Activated CD4-positive, alpha-beta T cell treated with anti-CD3 and anti-CD28 coated beads for 4 hours (primary cell): ENCODE results near the gene FGF11.

ENCODE experiments used
- DNase-seq, 2 donors: peaks; one replicate each; pipeline ENCODE4 v3.0.0-alpha.2; 2020

Gene FGF11

DNA sequence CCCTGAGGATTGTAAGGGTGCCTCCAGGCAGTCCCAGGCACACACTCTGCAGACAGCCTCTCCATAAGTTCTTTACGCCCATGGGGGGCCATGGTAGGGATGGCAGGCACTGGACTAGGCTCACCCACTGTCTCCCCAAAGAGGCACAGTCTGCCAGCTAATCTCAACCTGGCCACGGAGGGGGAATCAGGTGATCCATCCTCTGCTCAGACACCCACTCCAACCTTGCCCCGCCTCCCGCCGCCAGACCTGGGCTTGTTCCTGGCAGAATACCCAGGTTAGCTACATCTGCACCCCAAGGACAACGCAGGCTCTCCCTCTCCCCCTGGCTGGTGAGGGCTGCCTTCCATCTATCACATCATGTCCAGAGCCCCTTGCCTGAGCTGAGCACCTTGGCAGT, 30.4 kb upstream of the FGF11 start:
- DNase-seq = no peak

DNA sequence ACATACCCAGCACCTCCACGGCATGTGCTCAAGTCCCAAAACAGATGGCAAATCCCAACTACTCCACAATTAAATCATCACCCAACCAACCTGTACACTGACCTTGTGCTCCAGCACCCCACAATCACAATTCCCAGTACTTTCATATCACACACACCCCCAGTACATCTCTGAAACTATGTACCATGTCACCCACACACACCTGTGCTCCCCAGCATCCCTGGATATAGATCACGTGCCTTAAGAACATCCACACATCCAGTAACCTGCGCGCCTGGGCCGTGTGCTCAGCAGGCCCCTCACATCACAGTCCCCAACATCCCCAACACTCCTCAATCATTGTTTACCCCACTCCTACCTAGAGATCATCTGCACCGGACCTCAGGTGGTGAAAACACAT, 29.6 kb upstream of the FGF11 start:
- DNase-seq = no peak

- no peak for DNase-seq
Measured at GRCh38 chr17:7410634-7411426, 28.5 kb upstream of the FGF11 start.

DNA sequence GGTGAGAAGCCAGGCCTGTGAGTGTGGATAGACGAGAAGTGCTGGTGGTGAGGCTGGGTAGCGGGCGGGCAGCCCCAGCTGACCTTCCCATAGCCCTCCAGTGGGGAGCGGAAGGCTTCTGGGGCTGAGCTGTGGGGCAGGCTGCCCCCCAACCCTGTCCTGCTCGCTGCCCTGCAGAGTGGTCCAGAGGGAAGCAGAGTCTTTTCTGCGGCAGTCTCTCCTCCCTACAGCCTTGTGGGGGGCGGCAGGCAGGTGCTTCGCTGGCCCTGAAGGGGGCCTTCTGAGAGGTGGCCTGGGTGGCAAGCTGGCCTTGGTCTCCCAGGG, 27.9 kb upstream of the FGF11 start:
- no peak for DNase-seq

- DNase-seq = no peak
Measured at GRCh38 chr17:7413346-7413985, 25.8 kb upstream of the FGF11 start.

DNA sequence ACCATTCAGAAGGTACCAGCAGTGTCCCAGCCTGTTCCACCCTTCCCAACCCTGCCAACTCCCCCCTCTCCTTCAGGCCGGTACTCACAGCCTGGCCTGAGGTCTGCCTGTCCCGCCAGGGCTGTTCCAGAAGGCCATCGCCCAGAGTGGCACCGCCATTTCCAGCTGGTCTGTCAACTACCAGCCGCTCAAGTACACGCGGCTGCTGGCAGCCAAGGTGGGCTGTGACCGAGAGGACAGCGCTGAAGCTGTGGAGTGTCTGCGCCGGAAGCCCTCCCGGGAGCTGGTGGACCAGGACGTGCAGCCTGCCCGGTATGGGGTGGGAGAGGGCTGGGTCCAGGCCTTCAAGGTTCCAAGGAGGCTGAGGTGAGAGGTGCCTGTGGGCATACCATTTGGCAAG, 24.5 kb upstream of the FGF11 start:
- no peak for DNase-seq

GRCh38 chr17:7415784-7416183, 23.5 kb upstream of the FGF11 start:
- no peak for DNase-seq

DNA sequence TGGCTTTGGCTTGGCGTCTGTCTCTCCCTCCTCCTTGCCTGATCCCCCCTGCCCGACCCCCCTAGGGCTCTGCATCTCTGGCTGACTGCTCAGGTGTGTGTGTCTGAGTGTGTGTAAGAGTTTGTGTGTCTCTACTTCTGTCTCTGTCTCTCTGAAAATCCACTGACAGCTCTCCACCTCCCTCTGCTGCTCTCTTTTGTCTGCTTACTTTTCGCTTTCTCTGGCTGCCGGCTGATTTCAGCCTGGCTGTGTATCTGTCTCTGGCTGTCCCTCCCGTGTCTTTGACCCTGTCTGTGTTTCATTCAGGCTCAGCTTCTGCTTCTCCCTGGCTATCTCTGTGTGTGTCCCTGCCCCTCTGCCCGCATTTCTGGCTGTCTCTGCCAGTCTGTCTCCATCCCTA, 23.0 kb upstream of the FGF11 start:
- no peak for DNase-seq

DNA sequence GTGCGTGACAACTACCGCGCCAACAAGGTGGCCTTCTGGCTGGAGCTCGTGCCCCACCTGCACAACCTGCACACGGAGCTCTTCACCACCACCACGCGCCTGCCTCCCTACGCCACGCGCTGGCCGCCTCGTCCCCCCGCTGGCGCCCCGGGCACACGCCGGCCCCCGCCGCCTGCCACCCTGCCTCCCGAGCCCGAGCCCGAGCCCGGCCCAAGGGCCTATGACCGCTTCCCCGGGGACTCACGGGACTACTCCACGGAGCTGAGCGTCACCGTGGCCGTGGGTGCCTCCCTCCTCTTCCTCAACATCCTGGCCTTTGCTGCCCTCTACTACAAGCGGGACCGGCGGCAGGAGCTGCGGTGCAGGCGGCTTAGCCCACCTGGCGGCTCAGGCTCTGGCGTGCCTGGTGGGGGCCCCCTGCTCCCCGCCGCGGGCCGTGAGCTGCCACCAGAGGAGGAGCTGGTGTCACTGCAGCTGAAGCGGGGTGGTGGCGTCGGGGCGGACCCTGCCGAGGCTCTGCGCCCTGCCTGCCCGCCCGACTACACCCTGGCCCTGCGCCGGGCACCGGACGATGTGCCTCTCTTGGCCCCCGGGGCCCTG, 22.2 kb upstream of the FGF11 start:
- no peak for DNase-seq

GRCh38 chr17:7418472-7419152, 20.7 kb upstream of the FGF11 start:
- no peak for DNase-seq

- DNase-seq = no peak
Measured at GRCh38 chr17:7419819-7420610, 19.3 kb upstream of the FGF11 start, which contains the start of gene SPEM1. SPEM1 (plus strand) TSS chr17:7420324; CDS start chr17:7420385, 61 bp downstream.

DNA sequence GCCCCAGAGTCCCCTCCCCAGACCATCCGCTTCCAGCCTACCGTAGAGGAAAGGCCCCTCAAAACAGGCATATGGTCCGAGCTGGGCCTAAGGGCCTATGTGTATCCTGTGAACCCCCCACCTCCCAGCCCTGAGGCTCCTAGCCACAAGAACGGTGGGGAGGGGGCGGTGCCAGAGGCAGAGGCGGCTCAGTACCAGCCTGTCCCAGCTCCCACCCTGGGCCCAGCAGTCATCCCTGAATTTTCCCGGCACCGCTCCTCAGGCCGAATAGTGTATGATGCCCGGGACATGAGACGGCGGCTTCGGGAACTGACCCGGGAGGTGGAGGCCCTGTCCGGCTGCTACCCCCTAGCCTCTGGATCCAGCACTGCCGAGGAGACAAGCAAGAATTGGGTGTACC, 18.1 kb upstream of the FGF11 start:
- DNase-seq = no peak

DNA sequence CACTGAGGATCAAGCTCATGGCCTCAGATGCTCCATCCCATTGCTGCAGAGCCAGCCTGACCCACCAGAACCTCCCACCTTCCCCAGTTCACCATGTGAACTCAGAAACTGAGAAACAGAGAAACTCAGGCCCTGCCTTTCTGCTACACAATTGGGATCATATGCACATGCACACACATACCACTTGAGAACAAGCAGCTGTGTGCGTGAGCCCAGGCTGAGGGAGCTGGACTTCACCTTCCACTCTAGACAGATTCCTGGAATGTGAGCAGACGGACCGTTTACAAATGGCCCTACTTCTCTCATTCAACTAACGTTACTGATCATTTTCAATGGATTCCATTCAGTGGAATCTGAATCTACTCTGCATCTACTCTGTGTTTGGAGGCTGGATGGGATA, 15.6 kb upstream of the FGF11 start:
- no peak for DNase-seq

DNA sequence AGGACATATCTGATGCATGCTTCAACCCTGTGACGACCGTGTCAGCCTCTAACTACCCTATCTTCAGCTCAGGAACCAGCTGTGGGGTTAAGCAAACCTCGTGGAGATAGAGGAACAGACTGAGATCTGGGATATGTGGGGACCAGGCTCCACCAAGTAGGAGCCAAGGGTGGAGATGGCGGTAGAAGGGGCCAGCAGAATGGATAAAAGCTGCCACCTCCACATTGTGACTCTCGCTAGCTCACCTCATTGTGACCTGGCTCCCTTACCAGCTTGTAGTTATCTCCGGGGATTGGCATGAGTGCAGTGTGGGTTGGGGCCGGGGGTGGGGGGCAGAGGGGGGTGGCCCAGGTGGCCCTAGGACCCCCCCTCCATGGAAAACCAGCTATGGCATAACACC, 14.0 kb upstream of the FGF11 start, which contains the start of gene SPEM2:
Gene SPEM2 (plus strand): TSS at position 301 of the 400 bp plus-strand sequence. CDS start 73 bp downstream, at position 374.
- no peak for DNase-seq

DNA sequence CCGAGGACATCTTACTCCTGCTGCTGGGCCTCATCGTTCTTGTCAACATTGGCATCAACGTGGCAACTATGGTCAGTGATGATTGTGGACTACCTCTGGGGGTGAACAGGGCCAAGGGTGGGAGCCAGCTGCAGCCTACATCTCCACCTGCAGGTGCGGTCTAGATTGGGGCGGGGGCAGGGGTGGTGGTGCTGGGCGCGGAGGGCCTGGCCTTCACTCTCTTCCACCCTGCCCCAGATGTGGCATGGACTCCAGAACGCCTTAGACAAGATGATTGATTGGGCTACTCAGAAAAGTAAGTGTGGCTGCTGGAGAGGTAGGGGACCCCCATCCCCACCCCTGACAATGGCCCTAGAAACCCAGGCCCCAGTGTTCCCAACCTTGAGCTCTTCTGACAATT, 13.6 kb upstream of the FGF11 start:
- DNase-seq = no peak

DNA sequence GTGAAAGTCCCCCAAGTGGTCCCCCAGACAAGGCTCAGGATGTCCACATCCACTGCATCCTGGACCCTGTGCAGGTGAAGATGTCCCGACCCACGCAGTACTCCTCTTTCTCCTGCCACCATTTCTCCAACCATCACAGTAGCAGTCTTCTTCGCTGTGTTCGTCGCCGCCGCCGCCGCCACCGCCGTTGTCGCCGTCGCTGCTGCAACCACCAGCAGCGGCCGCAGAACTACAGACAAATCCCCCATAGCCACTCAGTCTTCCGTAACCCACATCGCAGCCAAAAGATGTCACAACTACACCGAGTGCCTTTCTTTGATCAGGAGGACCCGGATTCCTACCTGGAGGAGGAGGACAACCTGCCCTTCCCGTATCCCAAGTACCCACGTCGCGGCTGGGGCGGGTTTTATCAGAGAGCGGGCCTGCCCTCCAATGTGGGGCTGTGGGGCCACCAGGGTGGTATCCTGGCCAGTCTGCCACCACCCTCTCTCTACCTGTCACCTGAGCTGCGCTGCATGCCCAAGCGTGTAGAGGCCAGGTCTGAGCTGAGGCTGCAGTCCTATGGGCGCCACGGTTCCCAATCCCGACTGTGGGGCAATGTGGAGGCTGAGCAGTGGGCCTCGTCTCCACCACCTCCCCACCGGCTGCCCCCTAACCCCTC, 13.0 kb upstream of the FGF11 start:
- DNase-seq = no peak

DNA sequence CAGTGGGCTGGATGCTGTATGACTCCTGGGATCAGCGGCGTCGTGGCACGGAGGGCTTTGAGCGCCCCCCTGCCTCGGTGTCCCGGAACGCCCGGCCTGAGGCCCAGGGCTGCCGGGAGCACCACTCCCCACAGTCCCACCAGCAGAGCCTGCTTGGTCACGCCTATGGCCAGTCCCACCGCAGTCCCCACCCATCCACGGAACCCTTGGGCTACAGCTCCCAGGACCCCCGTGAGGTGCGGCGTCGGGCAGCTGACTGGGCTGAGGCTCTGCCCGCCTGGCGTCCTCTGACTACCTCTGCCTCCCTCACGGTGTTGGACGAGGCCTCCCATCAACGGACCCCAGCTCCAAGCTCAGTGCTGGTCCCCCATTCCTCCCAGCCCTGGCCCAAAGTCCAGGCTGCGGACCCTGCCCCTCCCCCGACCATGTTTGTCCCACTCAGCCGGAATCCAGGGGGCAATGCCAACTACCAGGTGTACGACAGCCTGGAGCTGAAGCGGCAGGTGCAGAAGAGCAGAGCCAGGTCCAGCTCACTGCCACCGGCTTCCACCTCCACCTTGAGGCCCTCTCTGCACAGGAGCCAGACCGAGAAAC, 12.3 kb upstream of the FGF11 start:
- no peak for DNase-seq

- DNase-seq = no peak
Measured at GRCh38 chr17:7427549-7427948, 11.8 kb upstream of the FGF11 start.

- no peak for DNase-seq
Measured at GRCh38 chr17:7428557-7428956, 10.8 kb upstream of the FGF11 start, which contains the start of gene SPEM3. SPEM3 (plus strand) TSS chr17:7428857; CDS start chr17:7428903, 46 bp downstream.

DNA sequence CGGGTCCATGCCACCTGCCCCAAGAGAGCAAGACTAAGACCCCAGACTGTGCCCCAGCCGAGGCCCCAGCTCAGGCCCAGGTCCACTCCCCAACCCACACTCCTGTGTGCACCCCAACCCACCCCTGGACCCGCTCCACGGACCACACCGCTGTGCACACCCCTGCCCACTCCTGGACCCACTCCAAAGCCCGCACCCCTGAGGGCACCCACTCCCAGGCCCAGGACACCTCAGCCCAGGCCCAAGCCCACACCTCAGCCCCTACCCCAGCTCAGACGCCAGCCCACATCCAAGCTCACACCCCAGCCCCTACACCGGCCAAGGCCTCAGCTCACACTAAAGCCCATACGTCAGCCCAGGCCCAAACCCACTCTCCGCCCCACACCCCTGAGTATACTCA, 9.6 kb upstream of the FGF11 start:
- DNase-seq = no peak

DNA sequence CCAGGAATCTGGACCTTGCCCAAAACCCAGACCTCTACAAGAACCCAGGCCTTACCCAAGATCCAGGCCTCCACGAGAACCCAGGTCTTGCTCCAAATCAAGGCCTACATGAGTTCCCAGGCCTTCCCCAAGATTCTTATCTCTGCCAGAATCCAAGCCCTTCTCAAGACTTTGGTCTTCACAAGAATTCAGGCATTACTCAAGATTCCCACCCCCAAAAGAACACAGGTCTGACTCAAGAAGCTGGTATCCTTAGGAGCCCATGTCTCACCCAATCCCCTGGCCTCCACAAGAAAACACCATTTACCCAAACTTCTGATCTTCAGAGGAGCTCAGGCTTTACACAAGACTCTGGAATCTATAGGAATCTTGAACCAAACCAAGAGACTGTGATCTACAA, 8.1 kb upstream of the FGF11 start:
- DNase-seq = no peak

DNA sequence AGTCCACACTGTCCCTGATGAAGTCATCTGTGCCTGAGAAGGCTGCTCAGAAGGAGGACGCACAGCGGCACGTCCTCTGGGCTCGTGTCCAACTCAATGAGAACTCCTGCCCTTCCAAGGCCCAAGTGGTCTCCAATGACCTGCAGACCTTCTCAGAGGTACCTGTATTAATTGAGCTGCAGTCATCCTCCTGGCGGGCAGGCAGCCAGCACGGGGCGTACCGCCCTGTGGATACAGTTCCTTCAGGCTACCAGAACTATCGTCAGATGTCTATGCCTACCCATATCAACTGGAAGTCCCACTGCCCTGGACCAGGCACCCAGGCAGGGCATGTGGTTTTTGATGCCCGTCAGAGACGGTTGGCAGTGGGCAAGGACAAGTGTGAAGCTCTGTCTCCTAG, 7.0 kb upstream of the FGF11 start:
- no peak for DNase-seq
